IPS-20b (cell line): Measurements from ENCODE around the gene S1PR2.
"Not testable (repeated sequence)": the region's sequence is repeated elsewhere in the genome, so short reads cannot be mapped to it uniquely, and the experiment has no call there.

Experiments used
- H3K27ac ChIP-seq: one replicate; pipeline ENCODE4 v1.5.1; 2013; ENCODE audit warnings: low read length
- H3K27me3 ChIP-seq: 2 replicates; pipeline ENCODE4 v1.6.1; 2013; ENCODE audit warnings: mild to moderate bottlenecking, low read length, inconsistent platforms; ENCODE audit not compliant: insufficient read depth
- H3K36me3 ChIP-seq: 2 replicates; pipeline ENCODE4 v1.6.1; 2013; ENCODE audit warnings: low read depth, mild to moderate bottlenecking, inconsistent platforms, low read length, moderate library complexity; ENCODE audit not compliant: insufficient read depth
- H3K4me1 ChIP-seq: 2 replicates; pipeline ENCODE4 v1.6.1; 2013; ENCODE audit warnings: mild to moderate bottlenecking, control low read depth, inconsistent platforms, low read length, moderate library complexity; ENCODE audit not compliant: insufficient read depth
- H3K4me3 ChIP-seq: 2 replicates; pipeline ENCODE4 v1.5.1; 2013; ENCODE audit warnings: mild to moderate bottlenecking, low read length, inconsistent platforms
- H3K9ac ChIP-seq: 2 replicates; pipeline ENCODE4 v1.6.1; 2013; ENCODE audit warnings: low read depth, mild to moderate bottlenecking, inconsistent platforms, low read length, moderate library complexity
- H3K9me3 ChIP-seq: 2 replicates; pipeline ENCODE4 v1.6.1; 2013; ENCODE audit warnings: mild to moderate bottlenecking, low read depth, low read length, inconsistent platforms; ENCODE audit not compliant: insufficient read depth

The S1PR2 gene

GRCh38 chr19:10198889-10199644 lies 32.1 kb downstream of the S1PR2 start:
- not testable (repeated sequence) for H3K9ac ChIP-seq, H3K4me1 ChIP-seq

DNA sequence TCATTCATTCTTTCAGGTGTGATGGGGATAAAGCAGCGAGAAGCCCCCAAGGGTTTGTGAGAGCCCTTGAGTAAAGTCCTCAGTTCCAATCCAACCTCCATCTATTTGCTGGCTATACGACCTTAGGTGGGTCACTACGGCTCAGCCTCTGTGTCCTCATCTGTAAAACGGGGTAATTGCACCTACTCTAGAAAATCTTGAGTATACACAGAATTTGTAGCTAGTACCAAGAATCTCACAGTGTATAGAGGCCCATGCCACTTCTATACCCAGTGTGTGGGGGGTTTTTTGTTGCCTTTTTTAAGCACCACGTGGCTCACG lies 36.0 kb downstream of the S1PR2 start:
- H3K4me1 ChIP-seq, result no peaks in the 10 kb centered on the region
- H3K27ac ChIP-seq, result no peak overlapping the region
- H3K36me3 ChIP-seq, result peaks cover 17% of the 10 kb centered on the region
- H3K9me3 ChIP-seq, result no peaks in the 10 kb centered on the region
- no peaks in the 10 kb centered on the region for H3K27me3 ChIP-seq
- H3K4me3 ChIP-seq, result peak overlapping the region; percentile 89
- peak overlapping the region; percentile 87; the same call in 1 of the 2 replicates for H3K9ac ChIP-seq

More at GRCh38 chr19:10198889-10199644, 32.1 kb downstream of the S1PR2 start:
- not testable (repeated sequence) for H3K4me3 ChIP-seq, H3K27ac ChIP-seq, H3K36me3 ChIP-seq, H3K9me3 ChIP-seq, H3K27me3 ChIP-seq

GRCh38 chr19:10194500-10195198 lies 36.5 kb downstream of the S1PR2 start, which contains the start of gene DNMT1:
Gene DNMT1 (minus strand): TSS chr19:10194953. CDS start chr19:10194899, 54 bp downstream.
- no peaks in the 10 kb centered on the region for H3K4me1 ChIP-seq
- H3K27me3 ChIP-seq, result no peaks in the 10 kb centered on the region
- H3K9ac ChIP-seq, result peak within 1 kb of the TSS; percentile 87
- no peaks in the 10 kb centered on the region for H3K9me3 ChIP-seq
- peak within 1 kb of the TSS; percentile 89 for H3K4me3 ChIP-seq
- peaks cover 22% of the 10 kb centered on the region for H3K36me3 ChIP-seq
- peak within 1 kb of the TSS; percentile 60 for H3K27ac ChIP-seq

DNA sequence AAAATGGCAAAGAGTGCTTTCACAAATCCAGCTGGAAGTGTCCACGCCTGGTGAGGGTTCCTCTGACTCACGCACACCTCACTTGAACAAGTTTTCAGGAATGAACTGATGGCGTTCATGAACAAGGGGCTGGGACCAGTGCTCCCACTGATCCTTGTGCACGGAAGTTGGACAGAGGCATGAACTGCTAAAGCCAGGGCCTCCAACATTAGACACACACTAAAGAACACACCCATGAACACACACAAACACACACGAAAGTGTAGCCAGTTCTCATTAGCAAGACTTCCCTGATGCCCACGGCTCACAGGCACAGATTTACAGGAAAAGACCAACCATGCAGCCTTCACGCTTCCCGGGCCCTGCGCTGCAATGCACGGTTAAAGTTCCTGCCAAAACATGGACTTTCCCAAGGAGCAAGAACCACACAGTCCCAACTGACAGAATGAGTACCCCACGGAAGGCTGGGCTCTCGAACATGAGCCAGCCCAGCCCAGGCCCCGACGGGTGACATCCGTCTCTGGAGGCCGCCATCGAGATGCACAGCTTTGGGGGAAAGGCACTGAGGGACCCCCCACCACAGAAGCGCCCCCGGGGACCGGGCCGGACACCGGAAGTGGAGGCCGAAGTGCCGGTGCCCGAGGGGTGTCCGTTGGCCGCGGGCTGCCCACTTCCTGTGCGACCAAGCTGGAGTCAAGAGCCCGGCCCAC lies 37.2 kb downstream of the S1PR2 start:
- H3K4me1 ChIP-seq, result no peaks in the 10 kb centered on the region
- peak overlapping the region; percentile 87 for H3K9ac ChIP-seq
- H3K9me3 ChIP-seq, result no peaks in the 10 kb centered on the region
- peak overlapping the region; percentile 89 for H3K4me3 ChIP-seq
- H3K27ac ChIP-seq, result peak overlapping the region; percentile 60
- H3K27me3 ChIP-seq, result no peaks in the 10 kb centered on the region
- peaks cover 24% of the 10 kb centered on the region for H3K36me3 ChIP-seq

DNA sequence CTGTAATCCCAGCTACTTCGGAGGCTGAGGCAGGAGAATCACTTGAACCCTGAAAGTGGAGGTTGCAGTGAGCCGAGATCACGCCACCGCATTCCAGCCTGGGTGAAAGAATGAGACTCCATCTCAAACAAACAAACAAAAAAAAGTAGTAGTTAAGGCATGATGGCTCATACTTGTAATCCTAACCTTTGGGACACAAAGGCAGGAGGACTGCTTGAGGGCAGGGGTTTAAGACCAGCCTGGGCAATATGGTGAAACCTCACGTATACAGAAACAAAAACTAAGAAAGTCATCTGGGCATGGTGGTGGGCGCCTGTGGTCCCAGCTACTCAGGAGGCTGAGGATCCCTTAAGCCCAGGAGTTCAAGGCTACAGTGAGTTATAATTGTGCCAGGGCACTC lies 38.2 kb downstream of the S1PR2 start:
- Histone ChIP-seq H3K27ac (no peak overlapping the region), H3K9me3 (no peaks in the 10 kb centered on the region), H3K4me3 (peak overlapping the region; percentile 89; the same call in 1 of the 2 replicates), H3K36me3 (peaks cover 24% of the 10 kb centered on the region), H3K4me1 (no peaks in the 10 kb centered on the region), H3K27me3 (no peaks in the 10 kb centered on the region), H3K9ac (no peak overlapping the region)

- H3K4me3 ChIP-seq, result no peak overlapping the region
- no peaks in the 10 kb centered on the region for H3K4me1 ChIP-seq
- H3K36me3 ChIP-seq, result peaks cover 35% of the 10 kb centered on the region
- H3K9ac ChIP-seq, result no peak overlapping the region
- no peak overlapping the region for H3K27ac ChIP-seq
- no peaks in the 10 kb centered on the region for H3K27me3 ChIP-seq
- H3K9me3 ChIP-seq, result no peaks in the 10 kb centered on the region
Measured at GRCh38 chr19:10191347-10191746, 39.8 kb downstream of the S1PR2 start.

GRCh38 chr19:10190026-10190425 lies 41.1 kb downstream of the S1PR2 start:
- Histone ChIP-seq H3K27ac (no peak overlapping the region), H3K9me3 (no peaks in the 10 kb centered on the region), H3K9ac (no peak overlapping the region), H3K4me3 (no peak overlapping the region), H3K36me3 (peaks cover 47% of the 10 kb centered on the region), H3K4me1 (no peaks in the 10 kb centered on the region), H3K27me3 (no peaks in the 10 kb centered on the region)

DNA sequence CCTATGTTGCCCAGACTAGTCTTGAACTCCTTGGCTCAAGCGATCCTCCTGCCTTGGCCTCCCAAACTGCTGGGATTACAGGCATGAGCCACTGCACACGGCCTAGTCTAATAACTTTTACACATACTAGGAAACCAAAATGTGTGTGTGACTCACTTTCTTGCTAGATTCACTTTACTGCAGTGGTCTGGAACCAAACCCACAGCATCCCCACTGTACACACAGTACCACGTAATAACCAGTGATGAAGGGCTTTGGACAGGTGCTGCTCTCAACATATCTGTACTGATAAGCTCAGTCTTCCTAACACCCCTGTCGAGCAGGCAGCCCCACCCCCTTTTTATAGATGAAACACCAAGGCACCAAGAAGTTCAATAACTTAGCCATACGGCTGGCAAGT lies 41.5 kb downstream of the S1PR2 start:
- peaks cover 50% of the 10 kb centered on the region for H3K36me3 ChIP-seq
- no peak overlapping the region for H3K27ac ChIP-seq
- no peak overlapping the region for H3K9ac ChIP-seq
- no peak overlapping the region for H3K4me3 ChIP-seq
- no peaks in the 10 kb centered on the region for H3K27me3 ChIP-seq
- H3K4me1 ChIP-seq, result no peaks in the 10 kb centered on the region
- no peaks in the 10 kb centered on the region for H3K9me3 ChIP-seq

- H3K4me3 ChIP-seq, result no peak overlapping the region
- no peaks in the 10 kb centered on the region for H3K27me3 ChIP-seq
- no peaks in the 10 kb centered on the region for H3K9me3 ChIP-seq
- H3K4me1 ChIP-seq, result no peaks in the 10 kb centered on the region
- H3K9ac ChIP-seq, result no peak overlapping the region
- no peak overlapping the region for H3K27ac ChIP-seq
- H3K36me3 ChIP-seq, result peaks cover 53% of the 10 kb centered on the region
Measured at GRCh38 chr19:10187315-10187714, 43.8 kb downstream of the S1PR2 start.

DNA sequence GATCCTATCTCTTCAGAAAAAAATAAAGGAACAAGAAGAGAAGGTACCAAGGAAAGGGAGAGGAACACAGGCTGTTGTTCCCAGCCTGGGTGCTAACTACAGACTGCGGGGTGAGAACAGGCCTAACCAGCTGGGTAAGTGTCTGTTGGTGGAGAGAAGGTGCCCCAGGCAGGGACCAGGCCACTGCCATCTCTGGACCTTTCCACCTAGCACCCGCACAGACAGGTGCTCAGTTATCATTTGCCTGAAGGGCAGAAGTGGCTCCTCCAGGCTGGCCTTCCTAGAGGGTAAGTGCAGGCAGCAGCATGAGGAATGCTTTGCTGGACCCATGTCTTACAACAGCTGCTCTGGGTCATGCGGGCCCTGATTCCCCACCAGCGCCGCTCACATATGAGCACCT lies 46.5 kb downstream of the S1PR2 start:
- Histone ChIP-seq H3K9ac (no peak overlapping the region; the same call in 1 of the 2 replicates), H3K27ac (no peak overlapping the region), H3K36me3 (peaks cover 61% of the 10 kb centered on the region), H3K4me1 (no peaks in the 10 kb centered on the region), H3K27me3 (no peaks in the 10 kb centered on the region), H3K4me3 (no peak overlapping the region), H3K9me3 (no peaks in the 10 kb centered on the region)

DNA sequence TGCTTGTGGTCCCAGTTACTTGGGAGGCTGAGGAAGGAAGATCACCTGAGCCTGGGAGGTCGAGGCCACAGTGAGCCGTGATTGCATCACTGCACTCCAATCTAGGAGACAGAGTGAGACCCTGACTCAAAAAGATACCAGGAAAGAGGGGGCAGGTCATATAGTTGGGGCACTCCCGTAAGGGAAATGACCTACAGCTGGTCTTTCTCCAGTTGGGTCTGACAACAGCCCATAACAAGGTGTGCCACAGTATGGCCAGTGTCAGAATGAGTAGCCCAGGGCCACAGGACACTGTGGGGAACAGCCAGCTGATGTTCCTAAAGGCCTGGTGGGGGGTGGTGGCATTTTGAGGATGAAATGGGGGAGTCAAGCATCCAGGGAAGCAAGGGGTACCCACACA lies 47.2 kb downstream of the S1PR2 start:
- Histone ChIP-seq H3K4me3 (no peak overlapping the region), H3K27ac (no peak overlapping the region), H3K27me3 (no peaks in the 10 kb centered on the region), H3K9ac (no peak overlapping the region), H3K9me3 (no peaks in the 10 kb centered on the region), H3K36me3 (peaks cover 66% of the 10 kb centered on the region), H3K4me1 (no peaks in the 10 kb centered on the region)
